GM21737 (cell line): ENCODE results near the gene COL18A1.

ENCODE experiments used
- ATAC-seq: cut with Tn5 transposase; IDR thresholded peaks from one replicate; pipeline ENCODE4 v1.9.1; 2021; ENCODE audit warnings: mild to moderate bottlenecking, moderate library complexity; ENCODE audit not compliant: unreplicated experiment

COL18A1 gene

DNA sequence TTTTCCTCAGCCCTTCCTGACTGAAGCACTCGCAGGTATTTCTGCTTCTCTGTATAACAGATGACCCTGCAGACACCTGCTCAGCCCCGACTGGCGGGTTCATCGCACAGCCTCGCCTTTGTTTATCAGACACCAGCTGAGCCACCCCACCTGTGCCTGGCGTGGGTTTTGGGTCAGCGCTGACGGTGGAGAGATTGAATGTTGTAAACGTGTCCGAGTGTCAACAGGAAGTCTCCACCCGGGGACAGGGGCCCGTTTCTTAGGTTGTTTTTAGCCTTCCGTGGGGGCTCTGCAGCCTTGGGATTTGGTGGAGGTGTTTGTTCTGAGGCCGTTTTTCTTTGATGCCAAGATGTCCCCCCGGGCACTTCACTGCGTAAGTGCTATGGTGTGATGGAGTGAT is 60.1 kb downstream of the COL18A1 start:
- ATAC-seq, result no peak

DNA sequence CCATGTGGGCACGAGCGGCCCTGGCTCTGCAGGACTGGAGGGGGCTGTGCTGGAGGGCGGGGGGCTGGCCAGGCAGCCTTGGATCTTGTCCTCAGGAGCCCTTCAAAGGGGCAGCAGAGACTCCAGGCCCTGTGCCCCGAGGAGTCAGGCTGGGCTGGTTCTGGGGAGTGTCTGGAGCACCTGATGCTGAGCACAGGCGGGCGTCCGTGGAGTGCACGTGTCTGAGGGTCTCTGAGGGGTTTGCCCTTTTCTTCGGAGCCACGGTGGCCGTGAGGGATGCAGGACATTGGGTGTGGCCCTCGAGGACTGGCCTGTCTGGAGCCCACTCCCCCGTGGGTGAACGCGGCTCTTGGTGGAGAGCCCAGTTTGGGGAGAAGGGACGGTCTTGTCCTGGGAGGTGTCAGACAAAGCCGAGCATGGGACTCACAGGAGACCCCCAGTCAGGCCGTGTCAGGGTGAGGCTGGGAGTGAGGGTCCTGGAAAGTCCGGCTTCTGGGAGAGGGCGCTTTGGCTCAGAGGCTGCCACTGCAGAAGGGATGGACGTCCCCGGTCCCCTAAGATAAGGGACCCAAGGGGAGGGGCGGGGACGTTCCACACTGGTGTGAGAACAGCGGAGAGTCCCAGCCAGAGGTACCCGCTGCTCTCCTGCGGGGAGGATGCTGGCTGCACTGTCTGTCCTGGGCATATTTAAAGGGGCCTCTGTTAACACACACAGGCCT is 60.8 kb downstream of the COL18A1 start:
- ATAC-seq, result no peak

DNA sequence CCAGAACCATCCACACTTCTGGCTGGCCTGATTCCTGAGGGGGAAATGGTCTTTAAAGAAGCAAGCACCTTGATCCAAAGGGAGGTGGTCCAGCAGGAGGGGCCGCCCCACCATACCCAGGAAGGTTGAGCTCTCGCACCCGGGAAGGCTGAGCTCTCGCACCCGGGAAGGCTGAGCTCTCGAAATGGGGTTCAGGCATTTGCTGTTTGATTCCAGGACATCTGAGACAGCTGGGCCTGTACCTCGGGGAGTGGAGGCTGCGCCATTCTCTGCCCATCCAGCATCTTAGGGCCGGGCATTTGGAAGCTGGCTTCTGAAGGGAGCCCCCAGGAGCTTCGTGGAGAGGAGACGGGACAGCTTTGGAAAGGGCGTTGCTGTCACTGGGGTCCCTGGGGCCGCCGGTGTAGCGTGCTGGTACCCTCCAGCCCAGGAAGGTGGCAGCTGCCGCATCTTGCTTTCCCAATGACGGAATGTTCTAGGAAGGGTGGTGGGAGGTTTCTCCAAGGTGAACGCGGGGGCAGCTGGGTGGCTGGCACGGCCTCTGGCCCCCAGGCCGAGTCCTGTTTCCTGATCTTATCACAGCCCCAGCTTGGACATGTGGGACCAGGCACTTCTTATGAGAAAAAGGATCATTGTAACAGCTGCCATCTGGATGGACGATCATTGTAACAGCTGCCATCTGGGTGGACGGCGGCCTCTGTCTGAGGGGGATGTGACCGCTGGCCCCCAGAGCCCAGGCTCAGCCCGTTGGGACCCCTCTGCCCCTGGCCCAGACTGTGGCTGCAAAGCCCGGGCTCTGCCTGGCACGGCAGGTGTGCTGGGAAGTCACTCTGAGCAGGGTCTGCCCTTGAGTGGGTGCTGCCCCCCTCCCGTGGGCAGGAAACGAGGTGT is 61.6 kb downstream of the COL18A1 start:
- no peak for ATAC-seq

DNA sequence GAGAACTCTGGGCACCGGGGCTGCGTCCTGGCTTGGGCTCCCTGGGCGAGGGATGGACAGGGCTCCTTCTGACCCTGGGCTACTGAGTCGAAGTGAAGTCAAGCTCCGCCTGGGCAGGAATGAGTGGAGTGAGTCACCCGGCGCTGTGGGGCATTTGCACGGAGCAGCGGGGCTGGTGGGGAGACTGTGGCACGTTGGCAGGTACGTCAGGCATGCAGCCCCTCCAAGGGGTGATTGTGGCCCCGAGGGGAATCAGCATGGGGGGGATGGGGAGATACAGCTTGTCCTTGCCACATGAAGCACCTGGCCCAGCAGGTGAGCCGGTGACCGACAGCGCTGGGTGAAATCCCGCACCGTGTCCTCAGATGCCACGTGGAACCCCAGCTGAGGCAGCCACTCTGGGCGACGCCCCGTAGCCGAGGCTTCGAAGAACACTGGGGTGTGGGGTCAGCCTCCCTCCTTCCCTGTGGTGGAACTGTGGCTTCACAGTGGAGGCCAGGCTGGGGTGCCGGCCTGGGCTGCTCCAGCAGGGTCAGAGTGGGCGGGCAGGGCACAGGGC is 62.3 kb downstream of the COL18A1 start:
- no peak for ATAC-seq

DNA sequence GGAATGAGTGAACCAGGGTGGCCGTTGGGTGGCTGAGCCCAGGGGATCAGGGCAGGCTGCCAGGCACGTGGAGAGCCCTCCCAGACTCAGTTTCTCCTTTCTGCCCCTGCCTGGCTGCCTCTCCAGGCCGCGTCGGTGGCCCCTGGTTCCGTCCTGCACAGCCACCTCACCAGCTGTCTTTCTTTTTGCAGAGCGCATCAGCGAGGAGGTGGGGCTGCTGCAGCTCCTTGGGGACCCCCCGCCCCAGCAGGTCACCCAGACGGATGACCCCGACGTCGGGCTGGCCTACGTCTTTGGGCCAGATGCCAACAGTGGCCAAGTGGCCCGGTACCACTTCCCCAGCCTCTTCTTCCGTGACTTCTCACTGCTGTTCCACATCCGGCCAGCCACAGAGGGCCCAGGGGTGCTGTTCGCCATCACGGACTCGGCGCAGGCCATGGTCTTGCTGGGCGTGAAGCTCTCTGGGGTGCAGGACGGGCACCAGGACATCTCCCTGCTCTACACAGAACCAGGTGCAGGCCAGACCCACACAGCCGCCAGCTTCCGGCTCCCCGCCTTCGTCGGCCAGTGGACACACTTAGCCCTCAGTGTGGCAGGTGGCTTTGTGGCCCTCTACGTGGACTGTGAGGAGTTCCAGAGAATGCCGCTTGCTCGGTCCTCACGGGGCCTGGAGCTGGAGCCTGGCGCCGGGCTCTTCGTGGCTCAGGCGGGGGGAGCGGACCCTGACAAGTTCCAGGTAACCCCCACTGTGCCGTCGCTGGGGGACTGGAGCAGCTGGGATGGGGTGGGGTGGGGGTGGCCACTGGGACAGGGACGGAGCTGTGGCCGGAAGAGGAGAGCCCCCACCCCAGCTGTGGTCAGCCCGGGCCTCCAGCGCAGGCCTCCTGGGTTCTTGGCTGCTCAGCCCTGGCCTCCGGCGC is 63.3 kb downstream of the COL18A1 start:
- ATAC-seq, result no peak

DNA sequence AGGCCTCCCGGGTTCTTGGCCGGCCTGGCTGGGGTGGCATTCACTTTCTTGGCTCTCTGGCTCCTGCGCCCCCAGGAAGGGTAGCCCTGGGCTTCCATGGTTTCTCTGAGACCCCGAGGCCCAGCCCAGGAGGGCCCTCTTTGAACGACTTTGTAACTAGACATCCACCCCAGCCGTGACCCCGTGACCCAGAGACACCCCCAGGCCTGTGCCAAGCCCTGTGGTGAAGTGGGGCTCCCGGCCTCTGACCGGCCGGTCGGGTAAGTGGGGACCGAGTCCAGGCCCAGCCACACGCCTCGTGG is 64.0 kb downstream of the COL18A1 start:
- no peak for ATAC-seq

DNA sequence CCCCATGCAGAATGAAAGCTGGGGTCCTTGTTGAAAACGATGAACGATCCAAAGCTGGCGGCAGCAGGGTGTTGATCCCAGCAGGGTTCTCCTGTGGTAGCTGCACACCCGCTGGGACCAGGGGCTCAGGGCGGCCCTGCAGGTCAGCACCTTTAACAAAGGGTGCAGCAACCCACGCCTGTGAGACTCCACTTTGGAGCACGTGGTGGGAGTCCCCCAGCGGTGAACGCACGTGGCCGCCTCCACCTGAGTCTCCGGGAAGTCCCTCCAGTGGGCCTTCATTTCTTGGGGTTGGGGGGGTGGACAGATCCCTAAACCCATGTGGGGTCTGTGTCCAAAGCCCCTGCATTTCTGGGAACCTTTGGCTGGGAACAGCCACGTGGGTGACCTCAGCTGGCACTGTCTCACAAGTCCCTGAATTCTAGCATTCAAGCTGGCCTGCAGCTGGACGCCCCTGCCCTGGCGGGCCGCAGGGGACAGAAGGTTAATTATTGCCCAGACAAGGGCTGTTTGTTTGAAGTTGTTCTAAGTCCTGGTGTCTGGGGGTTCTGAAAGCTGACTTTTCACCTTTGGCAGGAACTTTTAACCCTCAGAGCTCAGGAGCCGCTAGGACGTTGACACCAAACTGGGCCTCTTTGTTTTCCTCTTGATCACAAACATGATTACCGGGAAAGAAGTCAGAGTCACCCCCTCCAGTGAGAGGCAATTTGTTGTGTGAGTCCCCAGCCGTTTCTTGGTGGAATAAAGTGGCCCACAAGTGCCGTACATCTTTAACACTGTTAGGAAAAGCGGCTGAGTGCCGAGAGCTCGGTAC is 64.5 kb downstream of the COL18A1 start:
- no peak for ATAC-seq

DNA sequence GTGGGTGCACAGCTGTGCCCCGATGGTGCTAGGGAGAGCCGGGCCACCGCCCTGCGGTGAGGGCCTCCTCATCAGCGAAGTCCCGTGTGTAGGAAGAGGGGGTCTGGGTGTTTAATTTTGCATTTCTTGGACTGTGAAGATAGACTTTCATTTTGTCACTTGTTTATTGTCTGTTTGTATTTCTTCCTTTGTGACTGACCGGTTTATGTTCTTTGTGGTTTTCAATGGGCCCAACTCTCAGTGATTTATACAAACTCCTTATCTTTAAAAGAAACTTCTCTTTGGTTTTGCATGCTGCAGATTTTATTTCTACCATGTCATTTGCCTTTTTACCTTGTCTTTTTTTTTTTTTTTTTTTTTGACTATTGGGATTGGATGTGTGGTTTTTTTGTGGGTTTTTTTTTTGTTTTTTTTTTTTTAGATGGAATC is 65.1 kb downstream of the COL18A1 start:
- no peak for ATAC-seq

DNA sequence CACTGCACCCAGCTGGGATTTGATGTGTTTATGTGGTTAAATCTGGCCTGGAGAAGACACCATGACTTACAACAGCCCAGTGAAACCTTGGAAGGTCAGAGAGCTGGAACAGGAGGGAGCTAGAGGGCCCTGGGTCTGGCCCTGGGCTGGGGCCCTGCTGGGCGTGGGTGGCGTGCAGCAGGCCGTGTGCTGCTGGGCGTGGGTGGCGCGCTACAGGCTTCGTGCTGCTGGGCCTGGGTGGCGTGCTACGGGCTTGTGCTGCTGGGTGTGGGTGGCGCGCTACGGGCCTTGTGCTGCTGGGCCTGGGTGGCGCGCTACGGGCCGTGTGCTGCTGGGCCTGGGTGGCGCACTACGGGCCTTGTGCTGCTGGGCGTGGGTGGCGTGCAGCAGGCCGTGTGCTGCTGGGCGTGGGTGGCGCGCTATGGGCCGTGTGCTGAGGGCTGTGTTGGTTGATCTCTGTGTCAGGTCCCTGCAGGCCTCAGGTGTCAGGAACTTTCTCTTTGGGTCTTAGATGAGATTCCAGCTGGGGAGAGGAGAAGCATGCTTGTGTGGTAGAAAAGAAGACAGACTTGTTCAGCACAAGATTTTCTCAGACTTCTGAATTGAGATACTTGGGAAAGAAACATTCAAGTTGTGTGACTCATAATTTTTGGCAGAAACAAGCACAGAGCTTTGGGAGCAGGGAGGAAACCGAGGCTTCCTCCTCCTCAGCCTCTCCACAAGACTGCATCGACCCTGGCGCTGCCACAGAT is 66.0 kb downstream of the COL18A1 start:
- ATAC-seq, result no peak

DNA sequence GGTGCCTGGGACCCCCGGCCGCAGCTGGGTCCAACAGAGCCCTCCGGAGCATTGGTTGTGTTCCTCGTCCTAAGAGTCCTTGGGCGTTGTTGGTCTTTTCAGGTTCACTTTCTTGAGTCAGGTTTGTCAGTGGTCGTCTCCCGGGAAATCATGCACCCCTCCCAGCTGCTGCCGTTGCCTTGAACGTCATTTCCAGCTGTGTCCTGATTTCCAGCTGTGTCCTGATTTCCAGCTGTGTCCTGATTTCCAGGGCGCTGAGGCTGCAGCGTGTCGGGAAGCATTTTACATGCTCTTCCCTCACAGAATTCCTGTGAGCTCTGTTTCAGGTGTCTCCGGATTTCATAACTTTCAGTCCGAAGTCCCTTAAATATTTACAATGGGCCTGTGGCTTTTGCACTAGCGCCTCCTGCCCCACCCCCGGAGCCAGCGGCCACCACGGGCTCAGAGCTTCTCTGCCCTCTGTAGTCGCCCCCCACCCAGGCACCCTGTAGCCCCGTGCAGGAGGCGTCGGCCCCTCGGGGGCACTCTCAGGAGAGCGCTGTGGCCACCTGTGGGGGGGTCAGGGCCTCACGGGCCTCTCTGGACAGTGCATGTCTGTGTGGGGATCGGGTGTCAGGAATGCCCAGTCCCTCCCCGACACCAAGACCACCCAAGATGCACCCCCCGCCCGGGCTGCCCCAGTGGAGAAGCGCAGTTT is 66.7 kb downstream of the COL18A1 start:
- no peak for ATAC-seq

DNA sequence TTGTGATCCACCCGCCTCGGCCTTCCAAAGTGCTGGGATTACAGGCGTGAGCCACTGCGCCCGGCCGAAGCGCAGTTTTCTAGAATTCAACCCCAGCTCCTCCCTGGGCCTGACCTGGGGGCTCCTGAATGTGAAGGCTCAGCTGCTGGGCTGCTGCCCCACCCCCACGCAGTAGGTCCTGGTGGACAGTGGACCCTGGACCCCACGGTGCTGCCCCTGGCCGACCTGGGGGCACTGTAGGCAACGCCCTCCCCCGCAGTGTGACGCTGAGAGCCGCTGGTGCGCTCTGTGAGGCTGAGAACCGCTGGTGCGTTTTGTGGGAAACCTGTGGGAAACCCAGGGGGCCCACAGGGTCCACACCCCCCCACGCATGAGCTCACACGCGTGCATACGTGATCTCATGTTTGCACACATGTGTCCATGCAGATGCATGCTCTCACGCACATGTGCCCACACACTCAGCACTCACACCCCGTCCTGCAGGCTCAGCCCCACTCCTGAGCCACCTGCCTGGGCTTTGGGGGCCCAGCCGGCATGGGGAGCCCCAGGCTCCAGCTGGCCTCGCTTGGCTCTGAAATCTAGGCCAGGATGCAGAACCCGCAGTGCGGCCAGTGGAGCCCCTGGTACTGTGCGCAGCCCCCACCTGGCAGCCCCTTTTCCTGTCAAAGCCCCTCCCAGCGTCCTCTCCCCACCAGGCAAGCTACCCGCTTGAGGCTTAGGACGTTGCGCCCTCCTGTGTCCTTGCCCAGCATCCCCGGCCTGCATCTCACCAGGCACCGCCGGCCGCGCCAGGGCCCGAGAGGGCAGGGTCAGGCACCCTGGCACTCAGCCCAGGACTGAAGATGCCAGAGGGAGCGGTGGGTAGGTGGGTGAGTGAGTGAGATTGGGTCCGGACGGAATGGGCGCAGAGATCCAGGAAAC is 67.7 kb downstream of the COL18A1 start:
- ATAC-seq, result no peak

DNA sequence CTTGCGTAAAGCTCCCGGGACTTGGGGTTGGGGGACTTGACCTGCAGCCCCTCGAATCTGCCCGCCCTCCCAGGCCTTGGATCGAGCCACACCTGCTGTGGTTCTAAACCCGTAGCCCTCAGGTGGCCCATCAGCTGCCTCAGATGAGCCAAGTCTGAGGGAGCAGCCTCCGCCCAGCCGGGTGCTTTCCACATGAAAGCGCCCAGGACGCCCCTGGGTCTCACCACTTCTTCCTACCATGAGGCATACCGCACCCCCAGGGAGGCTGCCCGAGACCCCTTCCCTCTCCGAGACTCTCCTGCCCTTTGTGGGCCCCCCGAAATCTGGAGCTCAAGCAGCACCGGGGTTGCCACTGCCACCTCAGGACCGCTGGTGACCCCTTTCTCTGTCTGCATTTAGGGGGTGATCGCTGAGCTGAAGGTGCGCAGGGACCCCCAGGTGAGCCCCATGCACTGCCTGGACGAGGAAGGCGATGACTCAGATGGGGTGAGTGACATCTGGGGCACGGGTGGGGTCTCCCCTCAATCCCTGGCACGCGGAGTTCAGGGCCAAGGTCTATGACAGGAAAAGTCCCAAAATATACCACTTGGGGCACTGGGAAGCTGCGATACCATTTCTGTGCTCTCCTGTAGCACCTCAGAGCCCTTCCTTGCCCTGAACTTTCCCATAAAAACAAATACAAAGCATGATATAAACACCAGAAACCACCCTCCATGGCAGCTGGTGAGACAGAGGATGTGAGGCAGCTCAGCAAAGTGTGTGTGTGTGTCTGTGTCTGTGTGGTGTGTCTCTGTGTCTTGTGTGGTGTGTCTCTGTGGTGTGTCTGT is 68.7 kb downstream of the COL18A1 start:
- no peak for ATAC-seq

DNA sequence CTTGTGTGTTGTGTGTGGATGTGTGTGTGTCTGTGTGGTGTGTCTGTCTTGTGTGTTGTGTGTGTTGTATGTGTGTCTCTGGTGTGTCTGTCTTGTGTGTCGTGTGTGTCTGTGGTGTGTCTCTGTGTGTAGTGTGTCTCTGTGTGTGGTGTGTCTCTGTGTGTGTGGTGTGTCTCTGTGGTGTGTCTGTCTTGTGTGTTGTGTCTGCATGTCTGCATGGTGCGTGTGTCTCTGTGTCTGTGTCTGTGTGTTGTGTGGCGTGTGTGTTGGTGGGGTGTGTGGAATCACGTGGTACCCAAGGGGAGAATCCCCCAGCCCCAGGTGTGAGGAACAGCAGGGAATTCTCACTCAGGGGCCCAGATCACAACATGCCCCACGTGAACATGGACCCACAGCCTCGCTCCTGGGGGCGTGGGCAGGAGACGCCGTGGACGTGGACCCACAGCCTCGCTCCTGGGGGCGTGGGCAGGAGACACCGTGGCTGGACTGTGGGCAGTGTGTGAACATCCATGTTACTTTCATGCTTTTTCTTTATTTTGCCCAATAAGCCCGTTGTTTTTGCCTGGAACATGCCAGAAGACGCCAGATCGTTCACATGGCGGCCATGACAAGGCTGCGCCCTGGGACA is 69.5 kb downstream of the COL18A1 start:
- no peak for ATAC-seq

DNA sequence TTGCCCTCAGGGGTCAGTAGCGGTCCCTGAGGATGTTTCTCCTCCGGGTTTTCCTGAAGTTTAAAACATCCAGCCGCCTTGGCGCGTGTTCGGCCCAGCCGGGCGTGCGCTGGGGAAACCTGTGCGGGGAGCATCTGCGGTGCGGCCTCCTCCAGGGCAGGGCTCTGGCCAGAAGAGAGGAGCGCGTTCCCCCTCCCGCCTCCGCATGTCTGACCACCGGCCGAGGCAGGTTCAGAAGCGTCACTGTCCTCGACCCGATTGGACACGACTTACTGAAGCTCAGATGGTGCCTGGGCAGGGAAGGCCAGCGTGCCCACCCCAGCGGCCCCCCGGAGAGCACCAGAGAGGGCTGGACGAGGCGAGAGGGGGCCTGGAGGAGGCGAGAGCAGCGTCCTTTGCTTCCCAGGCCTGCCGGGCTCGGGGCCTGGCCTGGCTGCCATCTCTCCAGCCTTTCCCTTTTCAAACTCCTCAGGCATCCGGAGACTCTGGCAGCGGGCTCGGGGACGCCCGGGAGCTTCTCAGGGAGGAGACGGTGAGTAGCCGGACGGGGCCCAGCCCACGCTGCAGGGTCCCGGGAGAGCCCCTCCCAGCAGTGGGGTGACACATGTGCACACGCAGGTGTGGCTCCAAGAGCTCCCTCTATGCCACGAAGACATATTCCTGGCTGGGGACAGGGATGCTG is 70.2 kb downstream of the COL18A1 start:
- ATAC-seq, result no peak

DNA sequence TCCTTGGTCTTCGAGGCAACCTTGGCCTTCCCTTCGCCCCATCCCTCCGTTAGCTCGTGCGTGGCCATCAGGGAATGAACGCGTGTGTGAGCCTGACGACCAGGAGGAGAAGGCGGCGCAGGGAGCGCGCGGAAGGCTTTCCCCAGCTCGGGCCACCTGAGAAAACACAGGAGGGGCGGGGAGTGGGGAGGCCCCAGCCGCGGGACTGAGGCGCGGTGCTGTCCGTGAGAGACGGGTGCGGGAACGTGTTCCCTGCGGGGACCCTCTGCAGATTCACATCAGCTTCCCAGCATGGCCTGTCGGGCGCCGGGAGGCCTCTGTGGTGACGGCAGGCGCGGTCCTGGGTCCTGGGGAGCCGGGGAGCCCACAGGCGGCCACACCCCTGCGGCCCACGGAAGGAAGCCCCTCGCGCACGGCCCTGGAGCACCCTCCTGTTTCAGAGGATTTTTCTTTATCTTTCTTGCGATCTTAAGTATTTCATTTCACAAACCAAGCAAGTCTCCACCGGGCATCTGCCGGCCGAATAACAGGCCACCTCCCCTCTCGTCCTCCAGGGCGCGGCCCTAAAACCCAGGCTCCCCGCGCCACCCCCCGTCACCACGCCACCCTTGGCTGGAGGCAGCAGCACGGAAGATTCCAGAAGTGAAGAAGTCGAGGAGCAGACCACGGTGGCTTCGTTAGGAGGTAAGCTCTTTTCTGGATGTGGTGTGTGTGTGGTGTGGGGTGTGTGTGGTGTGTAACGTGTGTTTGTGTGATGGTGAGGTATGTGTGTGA is 71.0 kb downstream of the COL18A1 start:
- ATAC-seq, result no peak
